PC-9 (cell line): Measurements from ENCODE around the gene ATXN1.

Source experiments
- CTCF ChIP-seq: fragments of 200-600 bp; sonication (generic); conservative IDR thresholded peaks from 2 replicates; pipeline ENCODE4 v1.6.1; 2017; ENCODE audit warnings: mixed run types, antibody characterized with exemption, mild to moderate bottlenecking, moderate library complexity
- EZH2 ChIP-seq: fragments of 200-600 bp; sonication (generic); IDR thresholded peaks from 2 replicates; pipeline ENCODE4 v1.8.0; 2017; ENCODE audit warnings: antibody characterized with exemption, low read depth

- no peak for TF ChIP-seq CTCF
- no peak for TF ChIP-seq EZH2
These were observed 504.5 kb downstream of the ATXN1 start for GRCh38 chr6:16256781-16257180.
